IgD-negative memory B cell (primary cell): ENCODE data around the gene TOR4A. TPM values are rescaled to one million over a fixed set of nuclear protein-coding genes. Genes with fewer than 3 reads are reported as not detected.

Experiments
- H3K27ac Mint-ChIP-seq, 3 donors: one replicate each; pipeline ENCODE4 v1.8.0; 2020 to 2022; ENCODE audit warnings: mild to moderate bottlenecking in 3 of 3, mixed read lengths in 3 of 3, moderate library complexity in 1 of 3
- H3K27me3 Mint-ChIP-seq: one replicate; pipeline ENCODE4 v1.8.0; 2021; ENCODE audit warnings: mixed read lengths
- H3K36me3 Mint-ChIP-seq: one replicate; pipeline ENCODE4 v1.8.0; 2020; ENCODE audit warnings: mild to moderate bottlenecking, mixed read lengths
- H3K4me1 Mint-ChIP-seq, 3 donors: one replicate each; pipeline ENCODE4 v1.8.0; 2020 to 2022; ENCODE audit warnings: mixed read lengths in 3 of 3, mild to moderate bottlenecking in 1 of 3
- H3K4me3 Mint-ChIP-seq, 4 donors: one replicate each; pipeline ENCODE4 v1.8.0; 2020 to 2022; ENCODE audit warnings: mild to moderate bottlenecking in 4 of 4, mixed read lengths in 4 of 4, moderate library complexity in 3 of 4
- H3K9me3 Mint-ChIP-seq, 3 donors: one replicate each; pipeline ENCODE4 v1.8.0; 2020 to 2021; ENCODE audit warnings: mixed read lengths in 3 of 3, mild to moderate bottlenecking in 1 of 3
- polyA plus RNA-seq: library from polyadenylated mRNA; unstranded; fragments of 300-500 nt; fragmentation: Illumina TruSeq; gene quantifications from one replicate; pipeline ENCODE4 v1.2.3, GENCODE V29; 2021

Gene TOR4A
- polyA plus RNA-seq, 1 donor from 2014 or later = 8.9 TPM

DNA sequence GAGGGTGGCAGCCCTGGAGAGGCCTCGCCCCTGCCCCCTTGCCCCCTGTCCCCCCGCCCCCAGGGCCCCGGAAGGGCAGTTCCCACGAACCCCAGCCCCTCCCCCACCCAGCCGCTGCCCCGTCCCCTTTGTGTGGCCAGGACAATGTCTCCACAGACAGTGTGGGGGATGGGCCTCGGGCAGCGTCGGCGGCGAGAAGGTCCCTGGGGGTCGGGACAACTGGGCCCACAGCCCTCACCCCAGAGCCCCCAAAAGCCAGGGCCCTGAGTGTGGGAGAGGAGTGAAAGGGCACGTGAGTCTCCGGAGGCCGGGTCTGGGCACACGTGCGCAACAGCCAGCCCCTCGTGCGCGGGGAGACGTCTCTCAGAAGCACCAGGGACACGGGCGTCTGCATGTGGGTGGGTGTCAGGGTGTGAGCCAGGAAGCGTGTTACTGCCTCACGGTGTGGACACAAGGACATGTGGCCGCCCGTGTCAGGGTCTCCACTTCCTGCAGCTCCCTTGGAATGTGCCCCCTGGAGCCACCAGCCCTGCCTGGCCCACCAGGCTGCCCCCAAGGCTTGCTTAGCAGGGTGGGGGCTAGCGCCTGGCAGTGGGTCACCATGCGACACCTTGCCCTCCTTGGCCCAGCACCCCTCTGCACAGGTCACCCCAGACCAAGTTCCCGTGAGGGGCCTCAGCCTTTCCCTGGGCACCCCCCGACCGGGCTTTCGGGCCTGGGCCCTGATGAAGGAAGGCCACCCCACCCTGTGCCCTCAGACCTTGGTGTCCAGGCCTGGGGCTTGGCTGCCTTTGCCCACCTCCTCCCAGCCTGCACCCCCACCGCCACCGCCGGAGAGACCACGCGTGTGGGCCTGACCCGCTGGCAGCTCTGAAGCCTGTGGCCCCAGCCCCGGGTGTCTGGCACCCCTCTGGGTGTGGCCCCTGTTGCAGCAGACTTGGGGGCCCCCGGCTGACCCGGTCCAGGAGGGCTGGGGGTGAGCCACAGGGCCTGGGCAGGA lies 37.3 kb downstream of the TOR4A start:
- no peaks in the 10 kb centered on the region for H3K4me1 Mint-ChIP-seq
- peaks cover 2% of the 10 kb centered on the region for H3K27me3 Mint-ChIP-seq

DNA sequence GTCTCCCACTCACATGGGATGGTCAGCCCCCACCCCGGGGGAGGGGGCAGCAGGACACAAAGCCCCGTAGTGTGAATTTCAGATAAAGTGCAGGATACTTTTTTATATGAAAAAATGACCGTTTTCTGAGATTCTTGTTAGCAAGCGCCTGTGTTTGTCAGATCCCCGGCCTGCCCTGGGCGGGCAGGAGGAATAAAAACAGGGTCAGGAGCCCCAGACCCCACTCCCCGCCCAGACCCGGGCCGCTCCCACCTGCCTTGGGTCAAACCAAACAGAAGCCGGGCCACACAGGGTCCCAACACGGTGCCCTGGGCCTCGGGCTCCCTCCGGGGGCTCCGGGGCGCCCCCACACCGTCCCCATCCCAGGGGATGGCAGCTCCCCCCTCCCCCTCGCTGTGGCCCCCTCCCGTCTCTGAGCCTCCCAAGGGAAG lies 38.1 kb downstream of the TOR4A start:
- Mint-ChIP-seq H3K9me3 (no peaks in the 10 kb centered on the region), H3K4me1 (peaks cover 0 to 1% (median under 1%) of the 10 kb centered on the region in 3 donors), H3K27ac (no peak overlapping the region), H3K4me3 (no peak overlapping the region), H3K36me3 (no peaks in the 10 kb centered on the region), H3K27me3 (peaks cover 2% of the 10 kb centered on the region)

More for the DNA sequence above, 37.3 kb downstream of the TOR4A start:
- no peak overlapping the region for H3K27ac Mint-ChIP-seq
- H3K9me3 Mint-ChIP-seq = no peaks in the 10 kb centered on the region
- no peaks in the 10 kb centered on the region for H3K36me3 Mint-ChIP-seq
- peak overlapping the region in 1 of 4 donors; percentile 28 for H3K4me3 Mint-ChIP-seq

DNA sequence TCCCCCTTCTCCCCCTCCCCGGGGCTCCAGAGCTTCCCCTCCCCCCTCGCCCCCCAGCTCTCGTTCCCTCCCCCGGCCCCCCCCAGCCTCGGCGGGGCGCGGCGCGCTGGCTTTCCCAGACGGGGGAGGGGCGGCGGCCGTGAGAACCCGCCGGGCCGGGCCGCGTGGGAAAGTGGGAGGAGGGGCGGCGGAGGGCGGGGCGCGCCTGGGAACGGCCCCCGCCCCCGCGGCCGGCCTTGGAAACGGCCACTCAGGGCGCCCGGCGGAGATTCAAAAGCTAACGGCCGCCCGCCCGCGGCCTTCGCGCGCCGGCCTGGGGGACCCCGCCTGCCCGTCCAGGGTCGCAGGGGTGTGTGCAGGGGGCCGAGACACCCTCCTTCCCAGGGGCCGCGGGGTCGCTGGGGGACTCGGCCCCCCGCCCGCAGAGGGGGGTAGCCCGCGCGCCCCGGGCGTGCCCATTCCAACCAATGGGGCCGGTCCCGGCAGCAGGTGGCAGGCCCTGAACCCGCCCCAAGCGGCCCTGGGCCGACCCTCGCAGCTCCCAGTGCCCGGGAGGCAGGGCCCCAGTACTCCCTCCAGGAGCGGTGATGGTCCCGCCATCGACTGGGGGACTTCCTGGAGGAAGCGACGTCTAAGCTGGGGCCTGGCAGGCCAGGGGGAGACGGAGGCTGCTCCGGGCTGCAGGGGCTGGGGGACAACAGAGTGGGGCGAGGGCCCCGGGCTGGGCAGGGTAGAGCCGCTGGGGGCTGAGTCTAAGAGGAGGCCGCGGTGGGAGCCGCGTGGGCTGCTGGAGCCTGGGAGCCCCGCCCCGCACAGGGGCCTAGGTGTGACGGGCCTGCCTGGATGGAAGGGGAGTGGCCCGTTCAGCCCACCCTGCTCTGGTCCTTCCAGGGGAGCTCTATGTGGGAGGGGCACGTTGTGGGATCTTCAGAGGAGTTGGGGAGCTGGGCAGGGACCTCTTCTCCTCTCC lies 38.8 kb downstream of the TOR4A start:
- H3K4me3 Mint-ChIP-seq = peak overlapping the region in 1 of 4 donors; percentile 3
- H3K36me3 Mint-ChIP-seq = no peaks in the 10 kb centered on the region
- H3K9me3 Mint-ChIP-seq = no peaks in the 10 kb centered on the region
- peaks cover 0 to 3% (median 3%) of the 10 kb centered on the region in 3 donors for H3K4me1 Mint-ChIP-seq
- H3K27me3 Mint-ChIP-seq = peaks cover 2% of the 10 kb centered on the region
- no peak overlapping the region for H3K27ac Mint-ChIP-seq

DNA sequence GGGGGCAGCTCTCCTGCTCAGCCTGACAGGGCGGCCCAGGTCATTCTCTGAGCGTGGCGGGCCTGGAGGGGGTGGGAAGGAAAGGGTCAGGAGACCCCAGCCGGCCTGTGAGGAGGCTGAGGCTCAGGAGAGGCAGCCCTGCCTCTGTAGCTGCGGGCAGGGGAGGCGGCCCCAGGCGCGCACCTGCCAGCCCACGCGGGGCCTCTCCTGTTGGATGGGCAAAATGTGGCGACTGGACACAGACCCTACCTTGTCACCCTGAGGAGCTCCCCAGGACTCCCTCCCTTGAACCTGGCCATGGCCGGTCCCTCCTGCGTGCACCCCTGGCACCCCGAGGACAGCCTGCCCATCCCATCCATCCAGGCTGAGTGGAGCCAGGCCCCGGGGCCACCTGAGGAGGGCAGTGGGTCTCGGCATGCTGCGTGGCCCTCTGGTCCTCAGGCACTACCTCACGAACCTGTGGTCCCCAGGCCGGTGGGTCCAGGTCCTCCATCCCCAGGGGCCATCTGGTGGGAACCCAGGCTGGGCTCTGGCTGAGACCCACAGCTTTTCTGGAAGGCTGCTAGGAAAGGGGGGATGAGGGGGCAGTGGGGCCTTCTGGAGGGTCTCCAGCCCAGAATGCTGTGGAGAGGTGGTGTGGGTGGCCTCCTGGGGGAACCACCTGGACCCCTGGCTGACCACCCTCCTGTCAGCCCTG lies 39.6 kb downstream of the TOR4A start:
- Mint-ChIP-seq H3K9me3 (no peaks in the 10 kb centered on the region), H3K36me3 (no peaks in the 10 kb centered on the region), H3K4me3 (peak overlapping the region in 1 of 4 donors; percentile 3), H3K4me1 (peaks cover 0 to 3% (median 3%) of the 10 kb centered on the region in 3 donors), H3K27ac (no peak overlapping the region), H3K27me3 (peaks cover 2% of the 10 kb centered on the region)

DNA sequence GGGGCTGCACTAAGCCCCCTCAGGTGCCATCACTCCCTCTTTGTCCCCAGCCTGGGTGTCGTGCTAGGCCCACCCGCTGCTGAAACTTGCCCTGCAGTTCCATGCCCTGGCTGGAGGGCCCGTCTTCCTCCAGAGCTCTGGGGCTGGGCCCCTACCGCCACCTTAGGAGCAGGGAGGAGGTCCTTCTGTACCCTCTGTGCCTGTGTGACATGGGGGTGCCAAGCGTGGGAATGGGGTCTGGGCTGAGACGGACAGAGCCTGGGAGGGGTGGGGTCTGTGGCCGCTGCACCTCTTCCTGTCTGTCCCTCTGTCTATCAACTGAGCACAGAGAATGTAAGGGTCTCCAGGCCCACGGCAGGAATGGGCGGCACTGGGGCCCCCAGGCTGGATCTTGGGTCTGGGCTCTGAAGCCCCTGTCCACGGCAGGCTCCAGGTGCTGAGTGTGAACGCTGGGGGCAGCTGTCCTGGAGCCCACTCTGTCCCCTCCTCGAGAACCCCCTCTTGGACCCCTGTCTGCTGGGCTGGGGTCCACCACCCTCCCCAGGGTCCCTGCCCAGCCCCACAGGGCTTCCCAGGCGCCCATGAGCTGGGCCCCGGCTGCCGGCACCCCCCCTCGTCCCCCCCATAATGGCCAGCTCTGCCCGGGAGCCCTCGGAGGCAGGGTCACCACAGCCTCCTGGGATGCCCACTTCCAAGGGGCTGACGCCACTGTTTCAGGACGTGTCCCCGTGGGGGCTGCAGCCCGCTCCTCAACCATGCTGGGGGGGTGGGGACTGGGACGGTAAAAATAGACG lies 40.4 kb downstream of the TOR4A start:
- H3K36me3 Mint-ChIP-seq = no peaks in the 10 kb centered on the region
- no peaks in the 10 kb centered on the region for H3K9me3 Mint-ChIP-seq
- H3K27ac Mint-ChIP-seq = no peak overlapping the region
- H3K27me3 Mint-ChIP-seq = peaks cover 2% of the 10 kb centered on the region
- H3K4me1 Mint-ChIP-seq = peaks cover 0 to 3% (median 3%) of the 10 kb centered on the region in 3 donors
- no peak overlapping the region for H3K4me3 Mint-ChIP-seq

DNA sequence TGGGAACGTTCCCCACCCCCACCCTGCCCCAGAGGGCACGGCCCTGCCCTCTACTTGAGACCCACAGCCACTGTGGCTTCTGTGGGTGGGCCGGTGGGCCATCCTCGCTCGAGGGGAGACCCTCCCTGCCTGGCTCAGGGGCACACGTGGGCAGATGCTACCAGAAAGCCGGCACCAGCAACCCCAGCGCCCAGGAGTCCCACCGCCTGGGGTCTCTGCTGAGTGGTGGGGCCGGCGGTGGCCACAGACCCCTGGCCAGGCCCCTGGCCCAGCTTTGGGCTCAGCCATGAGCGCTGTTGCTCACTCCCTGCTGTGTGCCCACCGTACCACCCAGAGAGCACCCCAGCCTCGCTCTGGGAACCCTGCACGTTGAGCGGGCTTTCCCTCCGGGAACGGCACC lies 41.1 kb downstream of the TOR4A start:
- H3K4me3 Mint-ChIP-seq = no peak overlapping the region
- no peaks in the 10 kb centered on the region for H3K36me3 Mint-ChIP-seq
- H3K27ac Mint-ChIP-seq = no peak overlapping the region
- peaks cover 0 to 3% (median 3%) of the 10 kb centered on the region in 3 donors for H3K4me1 Mint-ChIP-seq
- peaks cover 2% of the 10 kb centered on the region for H3K27me3 Mint-ChIP-seq
- H3K9me3 Mint-ChIP-seq = no peaks in the 10 kb centered on the region

DNA sequence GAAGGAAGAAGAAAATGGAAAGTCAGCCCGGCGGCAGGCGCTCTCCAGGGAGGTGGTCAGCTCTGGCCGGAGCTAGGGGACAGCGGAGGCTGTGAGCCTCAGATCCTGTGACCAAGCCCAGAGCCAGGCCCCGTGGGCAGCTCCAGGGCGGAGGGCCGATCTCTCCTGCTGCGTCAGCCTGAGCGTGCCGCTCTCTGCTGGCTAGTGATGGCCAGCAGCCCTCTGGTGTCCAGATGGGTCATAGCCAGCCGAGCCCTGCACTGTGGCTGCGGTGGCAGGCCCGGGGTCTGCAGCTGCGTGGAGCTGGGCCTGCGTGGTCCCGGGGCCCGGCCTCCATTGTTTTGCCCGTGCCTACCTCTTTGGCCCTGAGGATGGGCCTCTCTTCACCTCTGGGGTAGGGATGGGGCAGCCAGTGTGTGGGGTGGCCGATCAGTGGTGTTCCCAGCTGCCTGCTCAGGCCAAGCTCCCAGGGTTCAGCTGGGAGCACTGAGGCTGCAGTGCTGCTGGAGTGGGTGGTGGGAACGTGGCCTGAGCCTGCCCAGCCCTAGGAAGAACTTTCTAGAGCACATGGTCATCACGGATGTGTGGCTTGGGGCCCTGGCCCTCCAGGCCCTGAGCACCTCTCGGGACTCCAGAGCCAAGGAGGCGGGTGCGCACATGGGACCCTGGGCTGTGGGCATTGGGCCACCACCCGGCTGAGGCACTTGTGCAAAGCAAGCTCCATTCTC lies 41.6 kb downstream of the TOR4A start:
- Mint-ChIP-seq H3K4me1 (peaks cover 0 to 3% (median 3%) of the 10 kb centered on the region in 3 donors), H3K4me3 (no peak overlapping the region), H3K27me3 (peaks cover 2% of the 10 kb centered on the region), H3K36me3 (no peaks in the 10 kb centered on the region), H3K9me3 (no peaks in the 10 kb centered on the region), H3K27ac (peak overlapping the region in 1 of 3 donors; percentile 4)

DNA sequence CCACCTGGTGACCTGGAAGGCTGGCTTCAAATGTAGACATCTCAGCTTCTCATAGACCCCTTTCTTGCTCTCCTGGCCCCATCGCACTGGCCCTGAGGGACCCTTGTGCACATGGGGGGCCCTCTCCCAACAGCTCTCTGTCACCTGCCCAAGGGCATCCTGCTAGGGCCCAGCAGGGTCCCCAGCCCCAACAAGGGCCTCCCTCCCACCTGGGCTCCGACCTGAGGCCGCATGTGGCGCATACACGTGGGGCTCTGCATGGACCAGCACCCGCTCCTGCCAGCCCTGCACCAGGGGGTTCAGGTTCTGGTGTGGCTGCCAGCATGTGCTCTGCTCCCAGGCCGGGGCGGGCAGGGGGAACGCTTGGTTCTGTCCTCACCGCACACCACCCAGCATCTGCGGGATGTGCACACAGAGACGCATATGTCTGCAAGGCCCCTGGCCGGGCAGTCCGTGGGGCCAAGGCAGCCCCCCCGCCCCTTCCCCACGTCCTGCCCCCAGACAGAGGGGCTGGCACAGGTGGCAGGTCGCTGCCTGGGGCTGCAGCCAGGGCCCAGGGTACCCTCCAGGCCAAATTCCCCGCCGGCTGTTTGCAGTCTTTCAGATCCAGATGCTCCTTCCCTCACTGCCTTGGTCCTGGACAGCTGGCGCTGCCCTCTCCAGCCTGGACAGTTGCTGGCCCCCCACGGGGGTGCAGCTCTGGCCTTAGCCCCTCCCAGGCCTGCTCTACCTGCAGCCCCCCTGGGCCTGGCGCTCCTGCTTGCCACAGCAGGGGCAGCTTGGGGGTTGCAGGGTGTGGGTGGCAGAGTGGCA lies 42.4 kb downstream of the TOR4A start:
- Mint-ChIP-seq H3K4me3 (peak overlapping the region in 1 of 4 donors; percentile 86), H3K36me3 (no peaks in the 10 kb centered on the region), H3K9me3 (no peaks in the 10 kb centered on the region), H3K4me1 (peaks cover 0 to 3% (median 3%) of the 10 kb centered on the region in 3 donors), H3K27me3 (peaks cover 2% of the 10 kb centered on the region), H3K27ac (peak overlapping the region in 1 of 3 donors; percentile 57)

DNA sequence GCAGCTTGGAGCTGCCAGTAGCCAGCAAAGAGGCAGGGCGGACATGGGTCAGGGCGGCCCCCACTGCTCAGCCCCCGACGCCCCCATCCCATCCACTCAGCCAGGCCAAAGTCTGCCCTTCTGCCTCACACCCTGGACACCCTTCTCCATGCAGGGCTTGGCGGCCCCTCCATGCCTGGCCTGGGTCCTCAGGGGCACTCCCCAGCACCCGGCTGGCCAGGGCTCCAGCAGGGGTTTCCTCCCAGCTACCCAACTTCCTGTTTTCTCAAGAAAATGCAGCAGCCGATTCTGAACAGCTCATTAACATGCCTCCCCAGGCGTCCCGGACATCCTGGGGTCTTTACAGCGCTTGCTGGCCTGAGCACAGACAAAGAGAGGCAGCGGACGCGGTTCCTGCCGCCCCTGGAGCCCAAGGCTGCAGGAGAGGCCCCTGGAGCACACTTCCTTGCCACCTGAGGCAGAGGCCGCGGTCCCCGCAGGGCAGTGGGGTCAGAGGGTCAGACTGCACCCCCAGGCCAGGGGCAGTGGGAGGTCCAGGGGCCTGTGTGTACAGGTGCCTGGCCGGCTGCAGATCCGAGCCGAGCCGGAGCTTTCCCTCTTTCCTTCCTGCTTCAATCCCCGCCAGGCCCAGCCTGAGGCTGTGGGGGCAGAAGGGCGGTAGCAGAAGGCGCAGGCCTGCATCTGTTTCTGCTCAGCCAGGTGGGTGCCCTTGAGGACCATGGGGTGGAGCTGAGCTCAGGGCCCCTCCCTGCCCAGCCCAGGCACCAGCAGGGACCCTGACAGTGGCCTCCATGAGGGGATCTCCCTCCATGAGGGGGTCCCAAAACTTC lies 43.2 kb downstream of the TOR4A start:
- H3K9me3 Mint-ChIP-seq = no peaks in the 10 kb centered on the region
- peak overlapping the region; percentile 23 to 68 (median 57) for H3K27ac Mint-ChIP-seq

DNA sequence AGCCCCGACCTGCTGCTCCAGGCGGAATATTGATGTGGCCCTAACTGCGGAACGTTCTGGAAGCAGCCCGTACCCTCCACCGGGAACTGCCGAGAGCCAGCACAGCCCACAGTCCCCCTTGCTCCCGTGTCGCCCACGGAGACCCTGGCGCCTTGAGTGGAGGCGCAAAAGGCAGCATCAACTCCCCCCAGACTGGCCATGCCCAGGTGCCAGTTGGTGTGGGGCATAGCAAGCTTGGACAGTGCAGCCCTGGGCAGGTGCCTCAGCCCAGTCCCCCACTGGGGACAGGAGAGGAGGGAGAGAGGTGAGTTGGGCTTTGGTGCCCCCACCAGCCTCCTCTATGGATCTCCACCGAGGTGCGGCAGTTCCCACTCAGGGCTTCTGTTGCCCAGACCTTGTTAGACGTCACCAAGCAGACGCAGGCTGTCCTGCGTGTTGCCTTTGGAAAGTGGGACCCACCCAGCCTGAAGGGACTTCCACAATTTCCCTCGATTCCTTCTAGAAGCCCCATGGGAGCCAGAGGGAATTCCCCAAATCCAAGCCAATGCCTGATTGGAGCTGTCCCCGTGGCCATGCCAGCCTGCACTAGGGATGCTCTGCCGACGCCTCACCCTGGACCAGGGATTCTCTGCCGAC lies 44.3 kb downstream of the TOR4A start:
- H3K4me1 Mint-ChIP-seq = peaks cover 5 to 12% (median 12%) of the 10 kb centered on the region in 3 donors
- peak overlapping the region in 1 of 3 donors; percentile 46 for H3K27ac Mint-ChIP-seq
- H3K36me3 Mint-ChIP-seq = no peaks in the 10 kb centered on the region
- peaks cover 2% of the 10 kb centered on the region for H3K27me3 Mint-ChIP-seq
- H3K9me3 Mint-ChIP-seq = peaks cover 0 to 2% (median 2%) of the 10 kb centered on the region in 3 donors
- no peak overlapping the region for H3K4me3 Mint-ChIP-seq

More for the DNA sequence above, 43.2 kb downstream of the TOR4A start:
- Mint-ChIP-seq H3K4me3 (peak overlapping the region; percentile 43 to 86 (median 67)), H3K36me3 (no peaks in the 10 kb centered on the region), H3K4me1 (peaks cover 0 to 5% (median 3%) of the 10 kb centered on the region in 3 donors), H3K27me3 (peaks cover 2% of the 10 kb centered on the region)

DNA sequence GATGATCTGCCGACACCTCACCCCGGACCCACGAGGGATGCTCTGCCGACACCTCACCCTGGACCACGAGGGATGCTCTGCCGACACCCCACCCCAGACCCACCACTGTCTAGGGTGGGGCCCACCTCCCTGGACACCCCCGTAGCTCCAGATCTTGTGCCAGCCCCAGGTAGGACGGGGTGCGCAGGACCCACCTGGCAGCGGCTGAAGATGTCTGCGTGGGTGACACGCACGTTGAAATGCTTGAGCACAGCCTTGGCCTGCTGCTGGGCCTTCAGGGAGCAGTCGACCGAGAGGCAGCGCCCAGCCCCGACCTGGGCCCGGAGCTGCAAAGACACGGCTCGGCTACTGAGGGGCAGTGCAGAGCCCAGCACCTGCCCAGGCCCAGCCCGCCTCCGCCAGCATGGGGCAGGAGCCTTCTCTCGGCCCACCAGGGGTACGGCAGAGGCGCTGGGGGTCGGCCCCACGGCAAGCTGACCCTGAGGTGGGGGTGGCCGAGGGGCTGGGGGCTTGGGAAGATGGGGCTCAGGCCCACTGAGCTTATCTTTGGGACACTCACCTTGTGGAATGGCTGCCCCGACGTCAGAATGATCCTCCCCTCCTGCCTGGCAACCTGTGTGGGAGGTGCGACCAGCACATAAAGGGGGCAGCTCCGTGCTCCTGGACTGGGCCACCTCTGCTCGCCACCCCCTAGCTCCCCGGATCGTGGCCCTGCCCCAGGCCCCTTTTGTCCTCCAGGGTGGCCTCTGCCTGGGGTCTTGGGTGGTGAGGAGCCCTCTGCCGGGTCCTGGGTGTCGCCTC lies 46.2 kb downstream of the TOR4A start:
- Mint-ChIP-seq H3K4me3 (no peak overlapping the region), H3K27me3 (peaks cover 12% of the 10 kb centered on the region), H3K36me3 (no peaks in the 10 kb centered on the region), H3K27ac (no peak overlapping the region), H3K4me1 (peaks cover 6 to 16% (median 13%) of the 10 kb centered on the region in 3 donors), H3K9me3 (peaks cover 0 to 11% (median 3%) of the 10 kb centered on the region in 3 donors)
